HEK293 (cell line): ENCODE results near the gene CATSPER1.

Experiments used
- FEZF1 ChIP-seq: fragments of 450-650 bp; formaldehyde crosslinking; IDR thresholded peaks from 2 replicates; pipeline ENCODE4 v1.5.1; 2016; ENCODE audit warnings: missing biosample characterization, missing genetic modification characterization
- HOXC10 ChIP-seq: sonication (generic); formaldehyde crosslinking; IDR thresholded peaks from 2 replicates; pipeline ENCODE4 v1.8.1; 2023; ENCODE audit warnings: mild to moderate bottlenecking, missing genetic modification reagents
- KLF9 ChIP-seq: fragments of 450-650 bp; formaldehyde crosslinking; IDR thresholded peaks from 2 replicates; pipeline ENCODE4 v1.5.1; 2016; ENCODE audit warnings: missing biosample characterization, missing genetic modification characterization, low read depth
- MEIS1 ChIP-seq: sonication (generic); formaldehyde crosslinking; IDR thresholded peaks from 2 replicates; pipeline ENCODE4 v1.8.1; 2022; ENCODE audit warnings: missing genetic modification reagents, mild to moderate bottlenecking, borderline replicate concordance
- ZBTB17 ChIP-seq: fragments of 450-650 bp; formaldehyde crosslinking; IDR thresholded peaks from 2 replicates; pipeline ENCODE4 v1.5.1; 2016; ENCODE audit warnings: missing biosample characterization, missing genetic modification characterization
- ZFP41 ChIP-seq: fragments of 450-650 bp; formaldehyde crosslinking; IDR thresholded peaks from 2 replicates; pipeline ENCODE4 v1.5.1; 2016; ENCODE audit warnings: missing biosample characterization, missing genetic modification characterization, borderline replicate concordance
- ZNF114 ChIP-seq: fragments of 450-650 bp; formaldehyde crosslinking; IDR thresholded peaks from 2 replicates; pipeline ENCODE4 v1.5.0; 2017; ENCODE audit warnings: missing biosample characterization, missing genetic modification characterization
- ZNF221 ChIP-seq: fragments of 450-650 bp; formaldehyde crosslinking; IDR thresholded peaks from 2 replicates; pipeline ENCODE4 v1.5.1; 2017; ENCODE audit warnings: missing biosample characterization, missing genetic modification characterization, borderline replicate concordance
- ZNF560 ChIP-seq: fragments of 450-650 bp; formaldehyde crosslinking; IDR thresholded peaks from 2 replicates; pipeline ENCODE4 v1.5.1; 2017; ENCODE audit warnings: missing biosample characterization, missing genetic modification characterization, borderline replicate concordance
- ZNF585B ChIP-seq: fragments of 450-650 bp; formaldehyde crosslinking; IDR thresholded peaks from 2 replicates; pipeline ENCODE4 v1.5.1; 2016; ENCODE audit warnings: missing biosample characterization, missing genetic modification characterization
- ZNF621 ChIP-seq: fragments of 450-650 bp; formaldehyde crosslinking; IDR thresholded peaks from 2 replicates; pipeline ENCODE4 v1.5.1; 2017; ENCODE audit warnings: missing biosample characterization, missing genetic modification characterization
- ZNF776 ChIP-seq: fragments of 450-650 bp; formaldehyde crosslinking; IDR thresholded peaks from 2 replicates; pipeline ENCODE4 v1.5.0; 2017; ENCODE audit warnings: missing biosample characterization, missing genetic modification characterization, borderline replicate concordance
- ZNF830 ChIP-seq: fragments of 450-650 bp; IDR thresholded peaks from 2 replicates; pipeline ENCODE4 v1.5.0; 2018; ENCODE audit warnings: missing biosample characterization, missing genetic modification characterization, low read depth, mild to moderate bottlenecking, moderate library complexity
- ZNF843 ChIP-seq: fragments of 450-650 bp; formaldehyde crosslinking; IDR thresholded peaks from 2 replicates; pipeline ENCODE4 v1.5.1; 2016; ENCODE audit warnings: missing biosample characterization, missing genetic modification characterization
- TF ChIP-seq, protein P1 (sequence below): fragments of 450-650 bp; formaldehyde crosslinking; IDR thresholded peaks from 2 replicates; pipeline ENCODE4 v1.5.1; 2016; ENCODE audit warnings: missing biosample characterization, missing genetic modification characterization
- TF ChIP-seq, protein P2 (sequence below): fragments of 450-650 bp; formaldehyde crosslinking; IDR thresholded peaks from 2 replicates; pipeline ENCODE4 v1.5.1; 2017; ENCODE audit warnings: missing biosample characterization, missing genetic modification characterization
- TF ChIP-seq, protein P3 (sequence below): fragments of 450-650 bp; formaldehyde crosslinking; IDR thresholded peaks from 2 replicates; pipeline ENCODE4 v1.5.1; 2016; ENCODE audit warnings: missing biosample characterization, missing genetic modification characterization
- TF ChIP-seq, protein P4 (sequence below): fragments of 450-650 bp; IDR thresholded peaks from 2 replicates; pipeline ENCODE4 v1.5.1; 2018; ENCODE audit warnings: missing biosample characterization, mild to moderate bottlenecking, missing genetic modification characterization
- TF ChIP-seq, protein P5 (sequence below): fragments of 450-650 bp; formaldehyde crosslinking; IDR thresholded peaks from 2 replicates; pipeline ENCODE4 v1.5.1; 2016; ENCODE audit warnings: missing biosample characterization, missing genetic modification characterization, low read depth
- TF ChIP-seq, protein P6 (sequence below): fragments of 450-650 bp; formaldehyde crosslinking; IDR thresholded peaks from 2 replicates; pipeline ENCODE4 v1.5.1; 2016; ENCODE audit warnings: missing biosample characterization, missing genetic modification characterization
- TF ChIP-seq, protein P7 (sequence below): fragments of 450-650 bp; formaldehyde crosslinking; IDR thresholded peaks from 2 replicates; pipeline ENCODE4 v1.5.1; 2016; ENCODE audit warnings: missing biosample characterization, missing genetic modification characterization

Gene CATSPER1

DNA sequence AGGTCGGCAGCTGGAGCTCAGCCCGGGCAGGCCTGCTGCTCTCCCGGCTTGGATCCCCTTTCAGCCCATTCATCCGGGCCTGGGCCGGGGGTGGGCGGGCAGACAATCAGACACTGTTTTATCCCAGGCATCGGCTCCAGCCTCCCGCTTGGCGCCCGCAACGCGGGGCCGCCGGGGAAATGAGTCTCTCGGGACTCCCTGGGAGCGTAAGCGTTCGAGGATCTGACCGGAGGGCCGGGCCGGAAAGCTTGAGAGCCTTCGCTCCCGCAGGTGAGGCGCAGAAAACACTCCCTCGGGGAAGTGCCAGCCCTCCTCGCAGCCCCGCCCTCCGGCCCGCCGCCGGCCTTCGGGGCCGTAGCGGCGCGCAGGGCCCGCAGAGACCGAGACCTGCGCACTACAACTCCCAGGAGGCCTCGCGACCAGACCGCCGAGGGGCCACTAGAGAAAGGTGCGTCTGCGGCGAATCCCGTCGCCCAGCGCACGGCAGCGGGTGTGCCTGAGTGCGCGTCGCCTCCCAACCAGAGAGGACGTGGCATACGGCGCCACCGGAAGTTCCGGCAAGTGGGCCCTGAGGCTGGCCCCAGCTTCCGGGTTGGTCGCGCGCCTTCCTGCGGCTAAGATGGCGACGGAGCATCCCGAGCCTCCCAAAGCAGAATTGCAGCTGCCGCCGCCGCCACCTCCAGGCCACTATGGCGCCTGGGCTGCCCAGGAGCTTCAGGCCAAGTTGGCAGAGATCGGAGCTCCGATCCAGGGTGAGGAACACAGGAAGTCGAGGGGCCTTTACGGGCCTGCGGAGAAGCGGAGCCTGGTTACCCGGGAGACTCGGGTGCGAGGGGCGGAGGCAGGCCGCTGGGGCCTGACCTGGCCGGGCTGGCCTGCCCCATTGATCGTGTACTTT, 25.7 kb upstream of the CATSPER1 start, which contains the start of gene SF3B2 (continued):
- TF ChIP-seq, protein P1, sequence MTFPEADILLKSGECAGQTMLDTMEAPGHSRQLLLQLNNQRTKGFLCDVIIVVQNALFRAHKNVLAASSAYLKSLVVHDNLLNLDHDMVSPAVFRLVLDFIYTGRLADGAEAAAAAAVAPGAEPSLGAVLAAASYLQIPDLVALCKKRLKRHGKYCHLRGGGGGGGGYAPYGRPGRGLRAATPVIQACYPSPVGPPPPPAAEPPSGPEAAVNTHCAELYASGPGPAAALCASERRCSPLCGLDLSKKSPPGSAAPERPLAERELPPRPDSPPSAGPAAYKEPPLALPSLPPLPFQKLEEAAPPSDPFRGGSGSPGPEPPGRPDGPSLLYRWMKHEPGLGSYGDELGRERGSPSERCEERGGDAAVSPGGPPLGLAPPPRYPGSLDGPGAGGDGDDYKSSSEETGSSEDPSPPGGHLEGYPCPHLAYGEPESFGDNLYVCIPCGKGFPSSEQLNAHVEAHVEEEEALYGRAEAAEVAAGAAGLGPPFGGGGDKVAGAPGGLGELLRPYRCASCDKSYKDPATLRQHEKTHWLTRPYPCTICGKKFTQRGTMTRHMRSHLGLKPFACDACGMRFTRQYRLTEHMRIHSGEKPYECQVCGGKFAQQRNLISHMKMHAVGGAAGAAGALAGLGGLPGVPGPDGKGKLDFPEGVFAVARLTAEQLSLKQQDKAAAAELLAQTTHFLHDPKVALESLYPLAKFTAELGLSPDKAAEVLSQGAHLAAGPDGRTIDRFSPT (tag by site-specific recombination): no peak
- TF ChIP-seq ZNF621 (tag by site-specific recombination) (no peak), ZFP41 (tag by site-specific recombination) (no peak), MEIS1 (CRISPR knock-in tag) (no peak), ZNF830 (no peak), FEZF1 (tag by site-specific recombination) (no peak), ZNF843 (tag by site-specific recombination) (no peak), HOXC10 (no peak), KLF9 (peak; percentile 51; the same call in 1 of the 2 replicates), ZNF114 (no peak), ZNF560 (tag by site-specific recombination) (no peak), ZNF585B (tag by site-specific recombination) (no peak), ZNF776 (no peak), ZNF221 (no peak), ZBTB17 (peak; percentile 91)
- TF ChIP-seq, protein P2, sequence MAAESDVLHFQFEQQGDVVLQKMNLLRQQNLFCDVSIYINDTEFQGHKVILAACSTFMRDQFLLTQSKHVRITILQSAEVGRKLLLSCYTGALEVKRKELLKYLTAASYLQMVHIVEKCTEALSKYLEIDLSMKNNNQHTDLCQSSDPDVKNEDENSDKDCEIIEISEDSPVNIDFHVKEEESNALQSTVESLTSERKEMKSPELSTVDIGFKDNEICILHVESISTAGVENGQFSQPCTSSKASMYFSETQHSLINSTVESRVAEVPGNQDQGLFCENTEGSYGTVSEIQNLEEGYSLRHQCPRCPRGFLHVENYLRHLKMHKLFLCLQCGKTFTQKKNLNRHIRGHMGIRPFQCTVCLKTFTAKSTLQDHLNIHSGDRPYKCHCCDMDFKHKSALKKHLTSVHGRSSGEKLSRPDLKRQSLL: no peak
- TF ChIP-seq, protein P3, sequence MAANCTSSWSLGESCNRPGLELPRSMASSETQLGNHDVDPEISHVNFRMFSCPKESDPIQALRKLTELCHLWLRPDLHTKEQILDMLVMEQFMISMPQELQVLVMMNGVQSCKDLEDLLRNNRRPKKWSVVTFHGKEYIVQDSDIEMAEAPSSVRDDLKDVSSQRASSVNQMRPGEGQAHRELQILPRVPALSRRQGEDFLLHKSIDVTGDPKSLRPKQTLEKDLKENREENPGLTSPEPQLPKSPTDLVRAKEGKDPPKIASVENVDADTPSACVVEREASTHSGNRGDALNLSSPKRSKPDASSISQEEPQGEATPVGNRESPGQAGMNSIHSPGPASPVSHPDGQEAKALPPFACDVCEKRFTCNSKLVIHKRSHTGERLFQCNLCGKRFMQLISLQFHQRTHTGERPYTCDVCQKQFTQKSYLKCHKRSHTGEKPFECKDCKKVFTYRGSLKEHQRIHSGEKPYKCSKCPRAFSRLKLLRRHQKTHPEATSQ (tag by site-specific recombination): no peak
- TF ChIP-seq, protein P4, sequence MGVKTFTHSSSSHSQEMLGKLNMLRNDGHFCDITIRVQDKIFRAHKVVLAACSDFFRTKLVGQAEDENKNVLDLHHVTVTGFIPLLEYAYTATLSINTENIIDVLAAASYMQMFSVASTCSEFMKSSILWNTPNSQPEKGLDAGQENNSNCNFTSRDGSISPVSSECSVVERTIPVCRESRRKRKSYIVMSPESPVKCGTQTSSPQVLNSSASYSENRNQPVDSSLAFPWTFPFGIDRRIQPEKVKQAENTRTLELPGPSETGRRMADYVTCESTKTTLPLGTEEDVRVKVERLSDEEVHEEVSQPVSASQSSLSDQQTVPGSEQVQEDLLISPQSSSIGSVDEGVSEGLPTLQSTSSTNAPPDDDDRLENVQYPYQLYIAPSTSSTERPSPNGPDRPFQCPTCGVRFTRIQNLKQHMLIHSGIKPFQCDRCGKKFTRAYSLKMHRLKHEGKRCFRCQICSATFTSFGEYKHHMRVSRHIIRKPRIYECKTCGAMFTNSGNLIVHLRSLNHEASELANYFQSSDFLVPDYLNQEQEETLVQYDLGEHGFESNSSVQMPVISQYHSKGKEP (tag by site-specific recombination): no peak
- TF ChIP-seq, protein P5, sequence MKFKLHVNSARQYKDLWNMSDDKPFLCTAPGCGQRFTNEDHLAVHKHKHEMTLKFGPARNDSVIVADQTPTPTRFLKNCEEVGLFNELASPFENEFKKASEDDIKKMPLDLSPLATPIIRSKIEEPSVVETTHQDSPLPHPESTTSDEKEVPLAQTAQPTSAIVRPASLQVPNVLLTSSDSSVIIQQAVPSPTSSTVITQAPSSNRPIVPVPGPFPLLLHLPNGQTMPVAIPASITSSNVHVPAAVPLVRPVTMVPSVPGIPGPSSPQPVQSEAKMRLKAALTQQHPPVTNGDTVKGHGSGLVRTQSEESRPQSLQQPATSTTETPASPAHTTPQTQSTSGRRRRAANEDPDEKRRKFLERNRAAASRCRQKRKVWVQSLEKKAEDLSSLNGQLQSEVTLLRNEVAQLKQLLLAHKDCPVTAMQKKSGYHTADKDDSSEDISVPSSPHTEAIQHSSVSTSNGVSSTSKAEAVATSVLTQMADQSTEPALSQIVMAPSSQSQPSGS (tag by site-specific recombination): no peak
- TF ChIP-seq, protein P6, sequence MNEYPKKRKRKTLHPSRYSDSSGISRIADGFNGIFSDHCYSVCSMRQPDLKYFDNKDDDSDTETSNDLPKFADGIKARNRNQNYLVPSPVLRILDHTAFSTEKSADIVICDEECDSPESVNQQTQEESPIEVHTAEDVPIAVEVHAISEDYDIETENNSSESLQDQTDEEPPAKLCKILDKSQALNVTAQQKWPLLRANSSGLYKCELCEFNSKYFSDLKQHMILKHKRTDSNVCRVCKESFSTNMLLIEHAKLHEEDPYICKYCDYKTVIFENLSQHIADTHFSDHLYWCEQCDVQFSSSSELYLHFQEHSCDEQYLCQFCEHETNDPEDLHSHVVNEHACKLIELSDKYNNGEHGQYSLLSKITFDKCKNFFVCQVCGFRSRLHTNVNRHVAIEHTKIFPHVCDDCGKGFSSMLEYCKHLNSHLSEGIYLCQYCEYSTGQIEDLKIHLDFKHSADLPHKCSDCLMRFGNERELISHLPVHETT (tag by site-specific recombination): no peak; the same call in 1 of the 2 replicates
- TF ChIP-seq, protein P7, sequence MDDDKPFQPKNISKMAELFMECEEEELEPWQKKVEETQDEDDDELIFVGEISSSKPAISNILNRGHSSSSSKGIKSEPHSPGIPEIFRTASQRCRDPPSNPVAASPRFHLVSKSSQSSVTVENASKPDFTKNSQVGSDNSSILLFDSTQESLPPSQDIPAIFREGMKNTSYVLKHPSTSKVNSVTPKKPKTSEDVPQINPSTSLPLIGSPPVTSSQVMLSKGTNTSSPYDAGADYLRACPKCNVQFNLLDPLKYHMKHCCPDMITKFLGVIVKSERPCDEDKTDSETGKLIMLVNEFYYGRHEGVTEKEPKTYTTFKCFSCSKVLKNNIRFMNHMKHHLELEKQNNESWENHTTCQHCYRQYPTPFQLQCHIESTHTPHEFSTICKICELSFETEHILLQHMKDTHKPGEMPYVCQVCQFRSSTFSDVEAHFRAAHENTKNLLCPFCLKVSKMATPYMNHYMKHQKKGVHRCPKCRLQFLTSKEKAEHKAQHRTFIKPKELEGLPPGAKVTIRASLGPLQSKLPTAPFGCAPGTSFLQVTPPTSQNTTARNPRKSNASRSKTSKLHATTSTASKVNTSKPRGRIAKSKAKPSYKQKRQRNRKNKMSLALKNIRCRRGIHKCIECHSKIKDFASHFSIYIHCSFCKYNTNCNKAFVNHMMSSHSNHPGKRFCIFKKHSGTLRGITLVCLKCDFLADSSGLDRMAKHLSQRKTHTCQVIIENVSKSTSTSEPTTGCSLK (tag by site-specific recombination): no peak
